HG02798 (cell line): ENCODE data around the gene TNFSF9.

Experiments
- ATAC-seq: cut with Tn5 transposase; IDR thresholded peaks from one replicate; pipeline ENCODE4 v1.9.1; 2021; ENCODE audit warnings: mild to moderate bottlenecking; ENCODE audit not compliant: unreplicated experiment, poor library complexity

TNFSF9 gene

GRCh38 chr19:6530386-6531162 is at the start of gene TNFSF9:
Gene TNFSF9, plus strand, starts transcription at chr19:6531026. Its CDS starts 11 bp downstream, at chr19:6531037.
- peak; percentile 49 for ATAC-seq

GRCh38 chr19:6481541-6482342 is 49.1 kb upstream of the TNFSF9 start, which contains the start of gene DENND1C:
Gene DENND1C, minus strand, starts transcription at chr19:6481787. Its CDS starts 92 bp downstream, at chr19:6481695.
- ATAC-seq, result peak; percentile 60

- no peak for ATAC-seq
Measured at GRCh38 chr19:6482343-6482686, 48.5 kb upstream of the TNFSF9 start.

- no peak for ATAC-seq
Measured at GRCh38 chr19:6483235-6483634, 47.6 kb upstream of the TNFSF9 start.

GRCh38 chr19:6484230-6484629 is 46.6 kb upstream of the TNFSF9 start:
- no peak for ATAC-seq

- ATAC-seq, result no peak
Measured at GRCh38 chr19:6484831-6485230, 46.0 kb upstream of the TNFSF9 start.

- peak; percentile 56 for ATAC-seq
Measured at GRCh38 chr19:6489278-6490061, 41.4 kb upstream of the TNFSF9 start.

- no peak for ATAC-seq
Measured at GRCh38 chr19:6490134-6490533, 40.7 kb upstream of the TNFSF9 start.

- ATAC-seq, result no peak
Measured at GRCh38 chr19:6491802-6492592, 38.8 kb upstream of the TNFSF9 start.

- ATAC-seq, result no peak
Measured at GRCh38 chr19:6494438-6495036, 36.3 kb upstream of the TNFSF9 start.

GRCh38 chr19:6495947-6496346 is 34.9 kb upstream of the TNFSF9 start:
- ATAC-seq, result no peak

- ATAC-seq, result no peak
Measured at GRCh38 chr19:6498294-6499036, 32.4 kb upstream of the TNFSF9 start.

- no peak for ATAC-seq
Measured at GRCh38 chr19:6499052-6499790, 31.6 kb upstream of the TNFSF9 start.

GRCh38 chr19:6500837-6501739 is 29.7 kb upstream of the TNFSF9 start:
- ATAC-seq, result no peak

- ATAC-seq, result no peak
Measured at GRCh38 chr19:6501740-6502648, 28.8 kb upstream of the TNFSF9 start, which contains the start of gene TUBB4A. Gene TUBB4A, minus strand, starts transcription at chr19:6502309. Its CDS starts 97 bp downstream, at chr19:6502212.
